HG02678 (cell line): Measurements from ENCODE around the gene PDC.
"Not testable (repeated sequence)": the region's sequence is repeated elsewhere in the genome, so short reads cannot be mapped to it uniquely, and the experiment has no call there.

Experiments used
- ATAC-seq: cut with Tn5 transposase; IDR thresholded peaks from one replicate; pipeline ENCODE4 v1.9.1; 2021; ENCODE audit warnings: mild to moderate bottlenecking, moderate library complexity; ENCODE audit not compliant: unreplicated experiment

Gene PDC

GRCh38 chr1:186473047-186473446 is 12.1 kb upstream of the PDC start:
- no peak for ATAC-seq

- ATAC-seq, result no peak
These were observed 5.0 kb upstream of the PDC start for GRCh38 chr1:186465946-186466345.

GRCh38 chr1:186465491-186465890 is 4.6 kb upstream of the PDC start:
- not testable (repeated sequence) for ATAC-seq

GRCh38 chr1:186463926-186464325 is 3.0 kb upstream of the PDC start:
- ATAC-seq, result no peak

GRCh38 chr1:186463511-186463910 is 2.6 kb upstream of the PDC start:
- ATAC-seq, result no peak

- ATAC-seq, result not testable (repeated sequence)
These were observed 1.8 kb downstream of the PDC start for GRCh38 chr1:186459161-186459560.

- ATAC-seq, result no peak
These were observed 4.1 kb downstream of the PDC start for GRCh38 chr1:186456729-186457255.

GRCh38 chr1:186454981-186455380 is 5.9 kb downstream of the PDC start:
- ATAC-seq, result peak; percentile 42

GRCh38 chr1:186446152-186446551 is 14.8 kb downstream of the PDC start:
- no peak for ATAC-seq

- no peak for ATAC-seq
These were observed 17.3 kb downstream of the PDC start for GRCh38 chr1:186443638-186444037.

GRCh38 chr1:186442651-186443375 is 18.1 kb downstream of the PDC start:
- no peak for ATAC-seq

GRCh38 chr1:186440584-186440983 is 20.3 kb downstream of the PDC start:
- ATAC-seq, result no peak

- ATAC-seq, result no peak
These were observed 22.3 kb downstream of the PDC start for GRCh38 chr1:186438567-186438966.

GRCh38 chr1:186435336-186435735 is 25.6 kb downstream of the PDC start:
- ATAC-seq, result no peak

- ATAC-seq, result no peak
These were observed 31.9 kb downstream of the PDC start for GRCh38 chr1:186429017-186429416.

GRCh38 chr1:186426118-186426517 is 34.8 kb downstream of the PDC start:
- ATAC-seq, result no peak

GRCh38 chr1:186424539-186424938 is 36.4 kb downstream of the PDC start:
- no peak for ATAC-seq

GRCh38 chr1:186421446-186421845 is 39.5 kb downstream of the PDC start:
- no peak for ATAC-seq

- peak; percentile 97 for ATAC-seq
These were observed 40.0 kb downstream of the PDC start for GRCh38 chr1:186420923-186421322.

GRCh38 chr1:186420311-186420710 is 40.6 kb downstream of the PDC start:
- no peak for ATAC-seq

GRCh38 chr1:186418503-186418902 is 42.4 kb downstream of the PDC start:
- no peak for ATAC-seq

- no peak for ATAC-seq
These were observed 47.6 kb downstream of the PDC start for GRCh38 chr1:186413319-186413718.

GRCh38 chr1:186409091-186409490 is 51.8 kb downstream of the PDC start:
- ATAC-seq, result peak; percentile 91
